Activated T-cell treated with anti-CD3 and anti-CD28 coated beads, Interleukin-2, amount 50 U/mL, for 72 hours (primary cell): ENCODE data around the gene HNRNPUL1. TPM values are rescaled to one million over a fixed set of nuclear protein-coding genes. Genes with fewer than 3 reads are reported as not detected.

ENCODE experiments used
- ATAC-seq, 2 donors: fragments of 150-1000 bp; cut with Tn5 transposase; replicated peaks in 1 of 2; 2 replicates each; pipeline ENCODE4 v1.10.0; 2021; ENCODE audit warnings: moderate library complexity in 2 of 2, mild to moderate bottlenecking in 1 of 2
- DNase-seq, 2 donors: peaks; one replicate each; pipeline ENCODE4 v3.0.0; 2021 to 2022; ENCODE audit warnings: mixed read lengths in 1 of 2
- H3K27ac Mint-ChIP-seq: one replicate; pipeline ENCODE4 v1.8.0; 2022; ENCODE audit warnings: mild to moderate bottlenecking, moderate library complexity, mixed read lengths
- H3K27me3 Mint-ChIP-seq: one replicate; pipeline ENCODE4 v1.8.0; 2022; ENCODE audit warnings: low read depth, mixed read lengths
- H3K36me3 Mint-ChIP-seq, 2 donors: one replicate each; pipeline ENCODE4 v1.8.0; 2022; ENCODE audit warnings: mixed read lengths in 2 of 2, mild to moderate bottlenecking in 1 of 2; ENCODE audit not compliant: insufficient read depth in 2 of 2
- H3K4me1 Mint-ChIP-seq: one replicate; pipeline ENCODE4 v1.8.0; 2022; ENCODE audit warnings: low read depth, mixed read lengths
- H3K4me3 Mint-ChIP-seq, 2 donors: one replicate each; pipeline ENCODE4 v1.8.0; 2022; ENCODE audit warnings: mild to moderate bottlenecking in 2 of 2, mixed read lengths in 2 of 2, moderate library complexity in 2 of 2
- H3K9me3 Mint-ChIP-seq, 2 donors: one replicate each; pipeline ENCODE4 v1.8.0; 2022; ENCODE audit warnings: mixed read lengths in 2 of 2
- total RNA-seq, 2 donors: library from RNA; stranded (reverse); gene quantifications; one replicate each; pipeline ENCODE4 v1.2.3, GENCODE V29; 2022

The HNRNPUL1 gene
- total RNA-seq, 2 donors from 2014 or later: 276 to 351 TPM

GRCh38 chr19:41299046-41299754 is 35.0 kb downstream of the HNRNPUL1 start:
- H3K27me3 Mint-ChIP-seq: no peaks in the 10 kb centered on the region
- H3K9me3 Mint-ChIP-seq: no peaks in the 10 kb centered on the region
- ATAC-seq (no peak), DNase-seq (no peak)
- peaks cover 30 to 38% of the 10 kb centered on the region in 2 donors for H3K36me3 Mint-ChIP-seq
- H3K4me3 Mint-ChIP-seq: no peak overlapping the region
- peaks cover 98% of the 10 kb centered on the region for H3K4me1 Mint-ChIP-seq
- H3K27ac Mint-ChIP-seq: peak overlapping the region; percentile 84

- no peaks in the 10 kb centered on the region for H3K9me3 Mint-ChIP-seq
- H3K27me3 Mint-ChIP-seq: no peaks in the 10 kb centered on the region
- peaks cover 28 to 36% of the 10 kb centered on the region in 2 donors for H3K36me3 Mint-ChIP-seq
- no peak overlapping the region for H3K4me3 Mint-ChIP-seq
- peaks cover 98% of the 10 kb centered on the region for H3K4me1 Mint-ChIP-seq
- ATAC-seq (peak in 1 of 2 donors; percentile 10), DNase-seq (peak; percentile 35 to 37)
- peak overlapping the region; percentile 84 for H3K27ac Mint-ChIP-seq
These were observed 35.5 kb downstream of the HNRNPUL1 start for GRCh38 chr19:41299755-41300089.

- H3K27me3 Mint-ChIP-seq: no peaks in the 10 kb centered on the region
- ATAC-seq: no peak
- H3K4me1 Mint-ChIP-seq: peaks cover 98% of the 10 kb centered on the region
- no peak for DNase-seq
- no peak overlapping the region for H3K4me3 Mint-ChIP-seq
- H3K9me3 Mint-ChIP-seq: no peaks in the 10 kb centered on the region
- H3K36me3 Mint-ChIP-seq: peaks cover 23 to 36% of the 10 kb centered on the region in 2 donors
- peak overlapping the region; percentile 84 for H3K27ac Mint-ChIP-seq
These were observed 36.4 kb downstream of the HNRNPUL1 start for GRCh38 chr19:41300555-41300954.

- peaks cover 95% of the 10 kb centered on the region for H3K4me1 Mint-ChIP-seq
- peaks cover 15 to 38% of the 10 kb centered on the region in 2 donors for H3K36me3 Mint-ChIP-seq
- H3K27me3 Mint-ChIP-seq: no peaks in the 10 kb centered on the region
- H3K4me3 Mint-ChIP-seq: peak overlapping the region; percentile 77 to 79
- H3K9me3 Mint-ChIP-seq: no peaks in the 10 kb centered on the region
- ATAC-seq (peak; percentile 80 to 82), DNase-seq (peak; percentile 80 to 82)
- H3K27ac Mint-ChIP-seq: peak overlapping the region; percentile 89
These were observed 38.6 kb downstream of the HNRNPUL1 start for GRCh38 chr19:41302624-41303351.

- DNase-seq (no peak), ATAC-seq (no peak)
- H3K4me3 Mint-ChIP-seq: peak overlapping the region; percentile 77 to 79
- H3K27me3 Mint-ChIP-seq: no peaks in the 10 kb centered on the region
- H3K27ac Mint-ChIP-seq: no peak overlapping the region
- peaks cover 13 to 34% of the 10 kb centered on the region in 2 donors for H3K36me3 Mint-ChIP-seq
- peaks cover 95% of the 10 kb centered on the region for H3K4me1 Mint-ChIP-seq
- no peaks in the 10 kb centered on the region for H3K9me3 Mint-ChIP-seq
These were observed 39.8 kb downstream of the HNRNPUL1 start for GRCh38 chr19:41303954-41304353.

- H3K27ac Mint-ChIP-seq: peak overlapping the region; percentile 76
- peaks cover 12 to 34% of the 10 kb centered on the region in 2 donors for H3K36me3 Mint-ChIP-seq
- no peaks in the 10 kb centered on the region for H3K27me3 Mint-ChIP-seq
- peaks cover 92% of the 10 kb centered on the region for H3K4me1 Mint-ChIP-seq
- ATAC-seq: no peak
- peak overlapping the region in 1 of 2 donors; percentile 25 for H3K4me3 Mint-ChIP-seq
- H3K9me3 Mint-ChIP-seq: no peaks in the 10 kb centered on the region
- DNase-seq: no peak
These were observed 40.7 kb downstream of the HNRNPUL1 start for GRCh38 chr19:41304706-41305483.

GRCh38 chr19:41305927-41306793 is 42.0 kb downstream of the HNRNPUL1 start:
- H3K36me3 Mint-ChIP-seq: peaks cover 12 to 35% of the 10 kb centered on the region in 2 donors
- H3K4me1 Mint-ChIP-seq: peaks cover 90% of the 10 kb centered on the region
- H3K27ac Mint-ChIP-seq: peak overlapping the region; percentile 98
- no peaks in the 10 kb centered on the region for H3K27me3 Mint-ChIP-seq
- H3K4me3 Mint-ChIP-seq: peak overlapping the region; percentile 88 to 92
- ATAC-seq: no peak
- DNase-seq: no peak
- H3K9me3 Mint-ChIP-seq: no peaks in the 10 kb centered on the region

GRCh38 chr19:41307090-41307875 is 43.1 kb downstream of the HNRNPUL1 start:
- DNase-seq (no peak), ATAC-seq (no peak)
- Mint-ChIP-seq H3K4me3 (peak overlapping the region; percentile 88 to 92), H3K27me3 (no peaks in the 10 kb centered on the region), H3K36me3 (peaks cover 8 to 28% of the 10 kb centered on the region in 2 donors), H3K27ac (peak overlapping the region; percentile 98), H3K9me3 (no peaks in the 10 kb centered on the region), H3K4me1 (peaks cover 90% of the 10 kb centered on the region)

- no peak for DNase-seq
- H3K36me3 Mint-ChIP-seq: peaks cover 5 to 24% of the 10 kb centered on the region in 2 donors
These were observed 43.8 kb downstream of the HNRNPUL1 start for GRCh38 chr19:41307954-41308449.

GRCh38 chr19:41308450-41309179 is 44.4 kb downstream of the HNRNPUL1 start:
- Mint-ChIP-seq H3K27me3 (no peaks in the 10 kb centered on the region), H3K27ac (peak overlapping the region; percentile 98), H3K4me1 (peaks cover 88% of the 10 kb centered on the region), H3K36me3 (peaks cover 11 to 24% of the 10 kb centered on the region in 2 donors), H3K4me3 (peak overlapping the region; percentile 88 to 92), H3K9me3 (no peaks in the 10 kb centered on the region)
- peak; percentile 88 to 95 for DNase-seq
- ATAC-seq: peak; percentile 57 to 59

More at GRCh38 chr19:41307954-41308449, 43.8 kb downstream of the HNRNPUL1 start:
- H3K9me3 Mint-ChIP-seq: no peaks in the 10 kb centered on the region
- H3K4me3 Mint-ChIP-seq: peak overlapping the region; percentile 88 to 92
- ATAC-seq: peak; percentile 6 to 12
- peak overlapping the region; percentile 98 for H3K27ac Mint-ChIP-seq
- peaks cover 88% of the 10 kb centered on the region for H3K4me1 Mint-ChIP-seq
- H3K27me3 Mint-ChIP-seq: no peaks in the 10 kb centered on the region
